ENCODE results near the gene CAPN3. TPM values are rescaled to one million over a fixed set of nuclear protein-coding genes. Genes with fewer than 3 reads are reported as not detected.

The CAPN3 gene
- polyA plus RNA-seq, 1 donor (not counting 4 experiments of a cell fraction or from before 2014, with no cell fraction given) = 15.8 TPM

DNA sequence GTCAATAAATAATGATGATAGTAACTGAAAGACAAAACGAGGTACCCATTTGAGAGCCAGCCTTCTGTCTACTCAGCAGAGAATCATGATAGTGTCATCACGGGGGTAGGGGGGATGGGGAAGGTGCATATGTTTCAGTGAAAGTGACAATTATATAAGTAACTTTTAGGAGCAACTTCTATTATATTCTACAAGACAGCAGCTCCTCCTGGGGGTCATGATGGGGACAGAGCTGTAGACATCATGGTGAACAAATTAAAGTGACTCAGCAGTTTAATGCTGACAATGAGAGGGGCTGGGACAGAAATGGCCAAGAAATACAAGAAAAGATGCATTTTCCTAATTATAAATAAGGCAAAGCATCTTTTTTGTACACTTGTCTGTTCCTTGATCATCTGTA is 11.8 kb downstream of the CAPN3 start:
- Histone ChIP-seq H2AFZ (ENCODE audit: control insufficient read depth, low read length) (no peak overlapping the region), H3K9ac (ENCODE audit: control insufficient read depth, extremely low read depth, insufficient read depth, low read length) (no peak overlapping the region), H3K79me2 (ENCODE audit: control insufficient read depth, insufficient read depth, low read length) (no peaks in the 10 kb centered on the region), H3K36me3 (ENCODE audit: control insufficient read depth in 2 of 2, extremely low read depth in 1 of 2, insufficient read depth in 2 of 2, low read length in 2 of 2) (peaks cover 0 to 2% of the 10 kb centered on the region in 2 experiments), H3K4me3 (ENCODE audit: control insufficient read depth in 2 of 3, extremely low read depth in 1 of 3, insufficient read depth in 2 of 3, low read depth in 1 of 3, low read length in 3 of 3) (no peak overlapping the region), H3K4me2 (ENCODE audit: control insufficient read depth, extremely low read depth, insufficient read depth, low read depth, low read length) (no peak overlapping the region), H3K27me3 (ENCODE audit: control insufficient read depth, extremely low read depth, insufficient read depth, low read length) (no peaks in the 10 kb centered on the region), H4K20me1 (ENCODE audit: control insufficient read depth, extremely low read depth, insufficient read depth, low read length) (no peaks in the 10 kb centered on the region), H3K27ac (ENCODE audit: control insufficient read depth, insufficient read depth, low read length) (no peak overlapping the region), H3K9me1 (ENCODE audit: control insufficient read depth, extremely low read depth, insufficient read depth, low read length) (no peaks in the 10 kb centered on the region), H3K4me1 (ENCODE audit: control insufficient read depth, extremely low read depth, insufficient read depth, low read length) (no peaks in the 10 kb centered on the region), H3K9me3 (ENCODE audit: control insufficient read depth, low read depth, low read length) (no peaks in the 10 kb centered on the region)
- no peak for TF ChIP-seq EZH2 (IDR thresholded peaks at IDR 0.05; ENCODE audit: low read length)
- TF ChIP-seq, protein P1, sequence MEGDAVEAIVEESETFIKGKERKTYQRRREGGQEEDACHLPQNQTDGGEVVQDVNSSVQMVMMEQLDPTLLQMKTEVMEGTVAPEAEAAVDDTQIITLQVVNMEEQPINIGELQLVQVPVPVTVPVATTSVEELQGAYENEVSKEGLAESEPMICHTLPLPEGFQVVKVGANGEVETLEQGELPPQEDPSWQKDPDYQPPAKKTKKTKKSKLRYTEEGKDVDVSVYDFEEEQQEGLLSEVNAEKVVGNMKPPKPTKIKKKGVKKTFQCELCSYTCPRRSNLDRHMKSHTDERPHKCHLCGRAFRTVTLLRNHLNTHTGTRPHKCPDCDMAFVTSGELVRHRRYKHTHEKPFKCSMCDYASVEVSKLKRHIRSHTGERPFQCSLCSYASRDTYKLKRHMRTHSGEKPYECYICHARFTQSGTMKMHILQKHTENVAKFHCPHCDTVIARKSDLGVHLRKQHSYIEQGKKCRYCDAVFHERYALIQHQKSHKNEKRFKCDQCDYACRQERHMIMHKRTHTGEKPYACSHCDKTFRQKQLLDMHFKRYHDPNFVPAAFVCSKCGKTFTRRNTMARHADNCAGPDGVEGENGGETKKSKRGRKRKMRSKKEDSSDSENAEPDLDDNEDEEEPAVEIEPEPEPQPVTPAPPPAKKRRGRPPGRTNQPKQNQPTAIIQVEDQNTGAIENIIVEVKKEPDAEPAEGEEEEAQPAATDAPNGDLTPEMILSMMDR (optimal IDR thresholded peaks at IDR 0.05 in 1 of 3, IDR thresholded peaks at IDR 0.05 in 1 of 3, conservative IDR thresholded peaks at IDR 0.05 in 1 of 3; ENCODE audit: extremely low read depth in 1 of 3, insufficient read depth in 2 of 3, low read length in 3 of 3) = no peak
- dilution Hi-C loops (cut with MboI; ENCODE audit: extremely low pct_ligation_motif_present, low sequenced_read_pairs) = no loop called here
- FAIRE-seq (no peak), DNase-seq (ENCODE audit: low read depth, low spot score) (no peak)

DNA sequence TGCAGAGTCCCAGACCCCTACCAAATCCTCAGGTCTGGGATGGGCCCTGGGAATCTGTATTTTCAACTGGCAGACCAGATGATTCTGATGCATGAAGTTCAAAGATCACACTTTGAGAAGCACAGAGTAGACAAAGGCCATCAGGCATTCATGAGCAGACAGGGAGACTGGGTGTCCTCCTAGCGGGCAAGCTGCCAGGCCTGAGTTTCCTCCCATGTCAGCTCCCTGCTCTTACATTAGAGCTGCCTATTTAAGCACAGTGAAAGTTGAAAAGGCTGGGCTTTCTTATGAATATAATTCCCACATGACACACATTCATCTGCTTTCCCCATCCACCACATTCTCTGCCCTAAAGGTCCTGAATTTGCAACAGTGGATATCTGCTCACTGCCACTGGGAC is 14.0 kb downstream of the CAPN3 start:
- Histone ChIP-seq H3K36me3 (ENCODE audit: control insufficient read depth in 2 of 2, extremely low read depth in 1 of 2, insufficient read depth in 2 of 2, low read length in 2 of 2) (peaks cover 0 to 2% of the 10 kb centered on the region in 2 experiments), H3K9me1 (ENCODE audit: control insufficient read depth, extremely low read depth, insufficient read depth, low read length) (no peaks in the 10 kb centered on the region), H3K9me3 (ENCODE audit: control insufficient read depth, low read depth, low read length) (no peaks in the 10 kb centered on the region), H3K27ac (ENCODE audit: control insufficient read depth, insufficient read depth, low read length) (no peak overlapping the region), H3K4me2 (ENCODE audit: control insufficient read depth, extremely low read depth, insufficient read depth, low read depth, low read length) (no peak overlapping the region), H3K4me1 (ENCODE audit: control insufficient read depth, extremely low read depth, insufficient read depth, low read length) (no peaks in the 10 kb centered on the region), H4K20me1 (ENCODE audit: control insufficient read depth, extremely low read depth, insufficient read depth, low read length) (no peaks in the 10 kb centered on the region), H2AFZ (ENCODE audit: control insufficient read depth, low read length) (no peak overlapping the region), H3K27me3 (ENCODE audit: control insufficient read depth, extremely low read depth, insufficient read depth, low read length) (no peaks in the 10 kb centered on the region), H3K4me3 (ENCODE audit: control insufficient read depth in 2 of 3, extremely low read depth in 1 of 3, insufficient read depth in 2 of 3, low read depth in 1 of 3, low read length in 3 of 3) (no peak overlapping the region), H3K9ac (ENCODE audit: control insufficient read depth, extremely low read depth, insufficient read depth, low read length) (no peak overlapping the region), H3K79me2 (ENCODE audit: control insufficient read depth, insufficient read depth, low read length) (no peaks in the 10 kb centered on the region)
- FAIRE-seq (no peak), DNase-seq (ENCODE audit: low read depth, low spot score) (no peak)
- dilution Hi-C loops (cut with MboI; ENCODE audit: extremely low pct_ligation_motif_present, low sequenced_read_pairs) = no loop called here
- TF ChIP-seq, protein P1 (optimal IDR thresholded peaks at IDR 0.05 in 1 of 3, IDR thresholded peaks at IDR 0.05 in 1 of 3, conservative IDR thresholded peaks at IDR 0.05 in 1 of 3; ENCODE audit: extremely low read depth in 1 of 3, insufficient read depth in 2 of 3, low read length in 3 of 3) = no peak
- TF ChIP-seq EZH2 (IDR thresholded peaks at IDR 0.05; ENCODE audit: low read length) = no peak
